Measurements from ENCODE around the gene FZD8. TPM values are rescaled to one million over a fixed set of nuclear protein-coding genes. Genes with fewer than 3 reads are reported as not detected.

Gene FZD8
- total RNA-seq, 1 experiment from 2014 or later, result 0.22 TPM

DNA sequence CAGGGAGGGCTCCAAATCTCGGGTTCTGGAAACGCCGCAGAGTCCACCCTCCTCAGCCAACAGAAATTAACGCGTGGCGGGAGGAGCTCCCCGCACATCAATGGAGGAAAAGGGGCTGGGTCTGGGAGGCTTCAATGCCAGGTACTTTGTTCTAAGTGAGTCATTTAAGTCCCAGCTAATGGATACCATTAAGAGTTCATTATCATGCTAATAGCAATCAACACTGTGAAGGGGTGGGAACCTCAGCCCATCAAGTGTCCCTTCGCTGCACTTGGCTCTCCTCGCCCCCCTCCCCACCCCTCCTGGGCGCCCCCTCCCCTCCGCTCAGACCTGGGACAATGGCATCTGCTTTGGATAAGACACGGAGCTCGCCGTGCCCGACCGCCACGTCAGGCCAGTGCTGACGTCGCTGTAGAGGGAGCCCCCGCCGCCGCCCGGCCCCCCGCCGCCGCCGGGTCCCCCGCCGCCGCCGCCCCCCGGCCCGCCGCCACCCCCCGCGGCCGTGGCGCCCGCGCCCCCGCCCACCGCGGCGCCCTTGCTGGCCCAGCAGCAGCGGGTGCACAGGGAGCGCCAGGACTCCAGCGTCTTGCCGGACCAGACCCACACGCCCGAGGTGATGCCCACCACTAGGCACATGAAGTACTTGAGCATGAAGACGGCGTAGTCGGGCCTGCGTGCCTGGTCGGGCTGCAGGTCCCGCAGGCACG is 2.9 kb downstream of the FZD8 start:
- Histone ChIP-seq H3K9me3 (ENCODE audit: control insufficient read depth in 1 of 2, insufficient read depth in 1 of 2, low read depth in 1 of 2, low read length in 2 of 2) (no peaks in the 10 kb centered on the region), H2AFZ (ENCODE audit: low read depth, low read length, poor library complexity, severe bottlenecking) (no peak overlapping the region), H4K20me1 (ENCODE audit: insufficient read depth) (no peaks in the 10 kb centered on the region), H3K27me3 (ENCODE audit: insufficient read depth, low read length) (peaks cover 29% of the 10 kb centered on the region), H3K79me2 (ENCODE audit: insufficient read depth, low read length) (no peaks in the 10 kb centered on the region), H3K4me3 (replicated peaks in 1 of 2; ENCODE audit: low read depth in 1 of 2, low read length in 2 of 2) (no peak overlapping the region), H3K36me3 (ENCODE audit: control insufficient read depth in 1 of 2, insufficient read depth in 2 of 2, low read length in 2 of 2) (no peaks in the 10 kb centered on the region), H3K27ac (ENCODE audit: low read depth, low read length) (no peak overlapping the region), H3K9me2 (ENCODE audit: insufficient read depth) (no peaks in the 10 kb centered on the region), H3K9ac (ENCODE audit: low read length) (no peak overlapping the region), H3K4me1 (ENCODE audit: control insufficient read depth in 1 of 2, insufficient read depth in 2 of 2, low read length in 2 of 2) (peaks cover 8 to 28% of the 10 kb centered on the region in 2 experiments), H3K4me2 (ENCODE audit: low read length) (no peak overlapping the region)
- intact Hi-C loops (cut with micrococcal nuclease), result no loop called here
- ChIA-PET POLR2A (no interaction called here), RAD21 (ENCODE audit: low non-redundant PET in 1 of 2, low total read pairs in 2 of 2, uncharacterized antibody in 2 of 2, unreplicated experiment in 2 of 2) (no interaction called here), CTCF (no interaction called here)
- TF ChIP-seq CBX3 (IDR thresholded peaks at IDR 0.05; ENCODE audit: low read depth) (no peak), ZNF274 (IDR thresholded peaks at IDR 0.05; ENCODE audit: low read depth, low read length) (no peak), TCF7L2 (IDR thresholded peaks at IDR 0.05; ENCODE audit: borderline replicate concordance, extremely low read depth, insufficient read depth, insufficient read length) (no peak), YY1 (IDR thresholded peaks at IDR 0.05; ENCODE audit: extremely low read depth, insufficient replicate concordance, low read depth, low read length) (no peak), CEBPB (IDR thresholded peaks at IDR 0.05; ENCODE audit: low read depth) (no peak), FOSL1 (IDR thresholded peaks at IDR 0.05; ENCODE audit: low read depth) (no peak), MAX (IDR thresholded peaks at IDR 0.05) (no peak), CTCF (IDR thresholded peaks at IDR 0.05 in 2 of 3, conservative IDR thresholded peaks at IDR 0.05 in 1 of 3; ENCODE audit: borderline replicate concordance in 1 of 3, insufficient read depth in 1 of 3, low read depth in 2 of 3, low read length in 2 of 3) (no peak)
- no TSS peak for BruUV-seq (replicated peaks)
- ATAC-seq (no peak), DNase-seq (ENCODE audit: low read depth, low spot score) (no peak)

Data from HCT116 (cell line).